Naive thymus-derived CD4-positive, alpha-beta T cell (primary cell): ENCODE measurements around the gene RANBP3L. TPM values are rescaled to one million over a fixed set of nuclear protein-coding genes. Genes with fewer than 3 reads are reported as not detected.
A peak's percentile ranks its signal among the peaks of the same experiment; 100 is the strongest.

ENCODE experiments used
- ATAC-seq: fragments of 150-1000 bp; cut with Tn5 transposase; 2 replicates; pipeline ENCODE4 v1.10.0; 2021; ENCODE audit warnings: mild to moderate bottlenecking, moderate library complexity
- CTCF ChIA-PET: fragments of 350-600 bp; sonication (Branson Sonifier 250); formaldehyde crosslinking; loops from one replicate; lab custom pipeline; 2021; ENCODE audit warnings: antibody characterized with exemption; lab: Charles Lee
- POLR2A ChIA-PET: fragments of 350-600 bp; sonication (Branson Sonifier 250); formaldehyde crosslinking; loops from one replicate; lab custom pipeline; 2021; ENCODE audit warnings: antibody characterized with exemption, inconsistent platforms; lab: Charles Lee
- DNase-seq, 9 donors: peaks; one replicate each; pipeline versions ENCODE4 v3.0.0 to v3.0.0-alpha.2; 2020 to 2022; ENCODE audit warnings: mixed read lengths in 1 of 9
- H3K27ac ChIP-seq: one replicate; pipeline ENCODE4 v1.7.0; 2013; ENCODE audit warnings: mild to moderate bottlenecking, low read depth, low read length, moderate library complexity
- H3K27me3 ChIP-seq, 2 donors: one replicate each; pipeline ENCODE4 v1.7.0; 2013; ENCODE audit warnings: low read length in 2 of 2, mild to moderate bottlenecking in 2 of 2, moderate library complexity in 2 of 2; ENCODE audit not compliant: control insufficient read depth in 2 of 2, insufficient read depth in 2 of 2
- H3K36me3 ChIP-seq, 3 experiments: 1 replicate in 2 of 3; 2 replicates in 1 of 3; pipeline ENCODE4 v1.7.0; 2013; ENCODE audit warnings: low read length in 3 of 3, mild to moderate bottlenecking in 3 of 3, moderate library complexity in 1 of 3; ENCODE audit not compliant: insufficient read depth in 3 of 3, control insufficient read depth in 2 of 3
- H3K4me1 ChIP-seq, 2 donors: one replicate each; pipeline ENCODE4 v1.7.0; 2013; ENCODE audit warnings: low read length in 2 of 2, mild to moderate bottlenecking in 2 of 2, moderate library complexity in 1 of 2; ENCODE audit not compliant: control insufficient read depth in 2 of 2, insufficient read depth in 2 of 2
- H3K4me3 ChIP-seq: 2 replicates; pipeline ENCODE4 v1.7.0; 2013; ENCODE audit warnings: mild to moderate bottlenecking, low read length
- H3K9me3 ChIP-seq, 3 experiments: 1 replicate in 2 of 3; 2 replicates in 1 of 3; pipeline ENCODE4 v1.7.0; 2013; ENCODE audit warnings: low read length in 3 of 3; ENCODE audit not compliant: control insufficient read depth in 2 of 3
- H3K27ac Mint-ChIP-seq, 9 donors: one replicate each; pipeline ENCODE4 v1.8.0; 2020 to 2022; ENCODE audit warnings: mixed read lengths in 9 of 9, mild to moderate bottlenecking in 8 of 9, moderate library complexity in 5 of 9, inconsistent platforms in 2 of 9
- H3K27me3 Mint-ChIP-seq, 5 donors: one replicate each; pipeline ENCODE4 v1.8.0; 2021 to 2022; ENCODE audit warnings: mixed read lengths in 5 of 5, mild to moderate bottlenecking in 1 of 5
- H3K36me3 Mint-ChIP-seq, 5 donors: one replicate each; pipeline ENCODE4 v1.8.0; 2020 to 2022; ENCODE audit warnings: mixed read lengths in 5 of 5, mild to moderate bottlenecking in 3 of 5, inconsistent platforms in 1 of 5
- H3K4me1 Mint-ChIP-seq, 7 donors: one replicate each; pipeline ENCODE4 v1.8.0; 2020 to 2022; ENCODE audit warnings: mixed read lengths in 7 of 7, mild to moderate bottlenecking in 3 of 7, inconsistent platforms in 1 of 7
- H3K4me3 Mint-ChIP-seq, 10 donors: one replicate each; pipeline ENCODE4 v1.8.0; 2020 to 2022; ENCODE audit warnings: mild to moderate bottlenecking in 10 of 10, mixed read lengths in 10 of 10, moderate library complexity in 6 of 10, inconsistent platforms in 2 of 10
- H3K9me3 Mint-ChIP-seq, 11 donors: one replicate each; pipeline ENCODE4 v1.8.0; 2020 to 2022; ENCODE audit warnings: mixed read lengths in 11 of 11, mild to moderate bottlenecking in 4 of 11, inconsistent platforms in 1 of 11, moderate library complexity in 1 of 11
- intact Hi-C, 2 donors: fragments of 100-400 bp; cut with micrococcal nuclease; formaldehyde crosslinking; loops; one replicate each; pipeline ENCODE4 v1.15.1; 2023
- polyA plus RNA-seq, 2 donors: library from polyadenylated mRNA; unstranded; fragments of 300-500 nt; fragmentation: Illumina TruSeq; gene quantifications; one replicate each; pipeline ENCODE4 v1.2.3, GENCODE V29; 2021
- total RNA-seq, 6 experiments: library from RNA in 5 of 6; stranded (reverse) in 5 of 6; gene quantifications; 1 replicate in 5 of 6; 2 replicates in 1 of 6; pipeline ENCODE4 v1.2.3 and lab custom pipeline; 2021 to 2026

RANBP3L gene
- total and polyA plus RNA-seq, 7 experiments from 2014 or later: not detected

GRCh38 chr5:36240779-36241630 is 60.7 kb downstream of the RANBP3L start:
- no peaks in the 10 kb centered on the region for H3K9me3 ChIP-seq
- ATAC-seq (no peak), DNase-seq (peak in 5 of 9 donors; percentile 3 to 50 (median 18))
- POLR2A ChIA-PET: interaction anchor here (0.6 to 4.3 kb wide), 7 partner anchors 11 to 636 kb away, joined by 3 to 35 read pairs (median 3); partner anchors contain the start of genes LMBRD2, NIPBL and SKP2
- Mint-ChIP-seq H3K27ac (peak overlapping the region; percentile 76 to 94 (median 83)), H3K36me3 (no peaks in the 10 kb centered on the region), H3K9me3 (no peaks in the 10 kb centered on the region), H3K4me3 (peak overlapping the region; percentile 76 to 88 (median 83)), H3K4me1 (peaks cover 26 to 73% (median 57%) of the 10 kb centered on the region in 7 donors), H3K27me3 (peaks cover 0 to 5% (median 0%) of the 10 kb centered on the region in 5 donors)
- CTCF ChIA-PET: interaction anchor here (0.6 kb wide), 1 partner anchor 21 kb away, joined by 3 read pairs; no protein-coding TSS in a partner anchor
- peak overlapping the region; percentile 78 for H3K4me3 ChIP-seq
- peak overlapping the region; percentile 97 for H3K27ac ChIP-seq
- no peaks in the 10 kb centered on the region for H3K27me3 ChIP-seq
- intact Hi-C loops: loop anchor here (2.0 to 10.0 kb wide), 4 partner anchors 166 to 1404 kb away; partner anchors contain the start of genes NIPBL (in 1 of the 2) and TTC23L (in 1 of the 2)
- no peaks in the 10 kb centered on the region for H3K36me3 ChIP-seq
- H3K4me1 ChIP-seq: peaks cover 12 to 14% of the 10 kb centered on the region in 2 donors

DNA sequence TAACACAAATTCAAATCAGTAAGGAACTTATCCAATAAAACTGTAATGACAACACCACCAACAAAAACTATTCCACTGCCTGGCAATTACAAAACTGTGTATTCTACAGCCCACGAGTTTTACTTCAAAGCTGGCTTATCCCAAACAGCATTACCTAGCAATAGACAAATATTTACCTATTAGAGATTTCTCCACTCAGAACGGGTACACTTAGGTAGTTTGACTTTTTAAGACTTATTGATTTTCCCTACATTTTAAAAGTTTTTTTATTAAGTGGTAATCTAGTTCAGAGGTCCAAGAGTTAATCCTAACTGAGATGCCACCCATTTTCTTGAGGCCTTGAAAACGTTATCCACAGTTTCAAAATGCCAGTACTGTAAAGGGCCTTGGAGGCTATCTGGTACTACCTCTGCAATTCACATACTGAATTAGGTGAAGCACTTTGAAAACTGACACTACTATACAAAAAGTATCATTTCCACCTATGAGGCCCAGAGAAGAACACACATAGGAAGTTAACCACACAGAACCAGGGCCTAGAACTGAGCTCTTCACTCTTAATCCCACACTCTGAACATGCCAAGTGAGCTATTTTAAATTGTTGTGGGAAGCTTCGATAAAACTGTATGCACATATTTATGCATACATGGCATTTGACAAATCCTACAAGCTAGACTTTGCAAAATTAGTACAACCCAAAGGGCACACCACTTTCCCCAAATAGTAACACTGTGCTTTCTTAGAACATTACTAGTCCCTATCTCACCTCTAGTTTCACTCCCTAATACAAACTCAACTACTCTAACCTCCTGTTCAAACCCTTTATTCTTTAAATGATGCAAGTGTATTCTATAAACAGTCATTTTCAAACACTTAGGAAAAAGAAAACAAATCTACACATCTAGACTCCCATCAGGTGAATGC is 62.1 kb downstream of the RANBP3L start:
- H3K27me3 ChIP-seq: no peaks in the 10 kb centered on the region
- H3K4me3 ChIP-seq: no peak overlapping the region
- peak in 4 of 9 donors; percentile 4 to 19 (median 10) for DNase-seq
- peak overlapping the region; percentile 26 to 94 (median 83) for H3K27ac Mint-ChIP-seq
- ChIA-PET POLR2A (interaction anchor here (4.3 kb wide), 1 partner anchor 88 kb away, joined by 35 read pairs; the partner anchor contains the start of genes LMBRD2 and SKP2), CTCF (interaction anchor here (0.5 kb wide), 1 partner anchor 83 kb away, joined by 3 read pairs; no protein-coding TSS in a partner anchor)
- H3K9me3 Mint-ChIP-seq: no peaks in the 10 kb centered on the region
- H3K36me3 Mint-ChIP-seq: no peaks in the 10 kb centered on the region
- peak overlapping the region; percentile 76 to 88 (median 83) for H3K4me3 Mint-ChIP-seq
- peak overlapping the region; percentile 97 for H3K27ac ChIP-seq
- peaks cover 12 to 14% of the 10 kb centered on the region in 2 donors for H3K4me1 ChIP-seq
- H3K36me3 ChIP-seq: no peaks in the 10 kb centered on the region
- H3K4me1 Mint-ChIP-seq: peaks cover 26 to 75% (median 57%) of the 10 kb centered on the region in 7 donors
- ATAC-seq: no peak
- intact Hi-C loops: loop anchor here (2.0 to 10.0 kb wide), 4 partner anchors 165 to 1402 kb away; partner anchors contain the start of genes NIPBL (in 1 of the 2) and TTC23L (in 1 of the 2)
- H3K27me3 Mint-ChIP-seq: peaks cover 0 to 5% (median 0%) of the 10 kb centered on the region in 5 donors
- no peaks in the 10 kb centered on the region for H3K9me3 ChIP-seq

- Mint-ChIP-seq H3K9me3 (no peaks in the 10 kb centered on the region), H3K4me1 (peaks cover 25 to 67% (median 48%) of the 10 kb centered on the region in 7 donors), H3K4me3 (peak overlapping the region in 1 of 10 donors; percentile 0), H3K27me3 (no peaks in the 10 kb centered on the region), H3K36me3 (no peaks in the 10 kb centered on the region), H3K27ac (peak overlapping the region in 8 of 9 donors; percentile 6 to 94 (median 78))
- H3K36me3 ChIP-seq: no peaks in the 10 kb centered on the region
- DNase-seq (no peak), ATAC-seq (no peak)
- no peaks in the 10 kb centered on the region for H3K27me3 ChIP-seq
- H3K4me1 ChIP-seq: peaks cover 12 to 14% of the 10 kb centered on the region in 2 donors
- CTCF ChIA-PET: no interaction called here
- H3K27ac ChIP-seq: peak overlapping the region; percentile 97
- intact Hi-C loops: no loop called here
- no peak overlapping the region for H3K4me3 ChIP-seq
- POLR2A ChIA-PET: interaction anchor here (0.9 kb wide), 1 partner anchor 14 kb away, joined by 3 read pairs; no protein-coding TSS in a partner anchor
- no peaks in the 10 kb centered on the region for H3K9me3 ChIP-seq
These were observed 63.0 kb downstream of the RANBP3L start for GRCh38 chr5:36238502-36239295.

GRCh38 chr5:36237751-36238150 is 64.0 kb downstream of the RANBP3L start:
- DNase-seq: no peak
- intact Hi-C loops: no loop called here
- H3K9me3 ChIP-seq: no peaks in the 10 kb centered on the region
- no peak overlapping the region for H3K27ac ChIP-seq
- H3K4me3 ChIP-seq: no peak overlapping the region
- Mint-ChIP-seq H3K4me1 (peaks cover 22 to 60% (median 44%) of the 10 kb centered on the region in 7 donors), H3K4me3 (no peak overlapping the region), H3K9me3 (no peaks in the 10 kb centered on the region), H3K27me3 (no peaks in the 10 kb centered on the region), H3K27ac (peak overlapping the region in 3 of 9 donors; percentile 41 to 78 (median 45)), H3K36me3 (no peaks in the 10 kb centered on the region)
- POLR2A ChIA-PET: no interaction called here
- no peaks in the 10 kb centered on the region for H3K36me3 ChIP-seq
- no peaks in the 10 kb centered on the region for H3K27me3 ChIP-seq
- peaks cover 9 to 10% of the 10 kb centered on the region in 2 donors for H3K4me1 ChIP-seq
- no peak for ATAC-seq
- CTCF ChIA-PET: interaction anchor here (0.5 kb wide), 1 partner anchor 1366 kb away, joined by 3 read pairs; no protein-coding TSS in a partner anchor

DNA sequence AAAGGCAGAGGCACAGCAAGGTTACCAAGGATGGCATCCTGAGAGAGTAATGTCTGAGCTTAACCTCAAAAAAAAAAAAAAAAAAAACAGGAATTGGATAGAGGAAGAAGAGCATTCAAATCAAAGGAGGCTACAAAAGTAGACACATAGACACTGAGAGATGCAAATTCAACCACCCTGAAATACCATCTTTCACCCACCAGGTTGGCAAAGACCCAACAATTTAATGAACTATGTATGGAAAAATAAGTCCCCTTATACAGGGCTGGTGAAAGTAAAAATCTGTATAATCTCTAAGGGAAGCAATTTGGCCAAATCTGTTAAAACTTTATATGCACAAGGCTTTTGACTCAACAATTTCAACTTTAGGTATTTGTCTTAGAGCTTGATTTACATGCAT is 64.9 kb downstream of the RANBP3L start:
- Mint-ChIP-seq H3K36me3 (no peaks in the 10 kb centered on the region), H3K27ac (peak overlapping the region in 3 of 9 donors; percentile 2 to 28 (median 8)), H3K9me3 (no peaks in the 10 kb centered on the region), H3K27me3 (no peaks in the 10 kb centered on the region), H3K4me1 (peaks cover 20 to 57% (median 43%) of the 10 kb centered on the region in 7 donors), H3K4me3 (no peak overlapping the region)
- Histone ChIP-seq H3K4me1 (peaks cover 5 to 6% of the 10 kb centered on the region in 2 donors), H3K27ac (no peak overlapping the region), H3K4me3 (no peak overlapping the region), H3K36me3 (no peaks in the 10 kb centered on the region), H3K9me3 (no peaks in the 10 kb centered on the region), H3K27me3 (no peaks in the 10 kb centered on the region)
- POLR2A ChIA-PET: no interaction called here
- no peak for ATAC-seq
- CTCF ChIA-PET: no interaction called here
- intact Hi-C loops: no loop called here
- no peak for DNase-seq
